ENCODE measurements around the gene PKHD1. TPM values are rescaled to one million over a fixed set of nuclear protein-coding genes. Genes with fewer than 3 reads are reported as not detected.

PKHD1 gene
- total and polyA plus RNA-seq, 2 of the 13 experiments (the other 11 are each of a cell fraction or from before 2014, with no cell fraction given), result 0.01 to 0.13 TPM

- no peaks in the 10 kb centered on the region for H4K20me1 ChIP-seq (ENCODE audit: insufficient read depth, low read length)
- no peaks in the 10 kb centered on the region for H3K36me3 ChIP-seq (replicated peaks in 1 of 2; ENCODE audit: control insufficient read depth in 1 of 2, insufficient read depth in 2 of 2, low read length in 2 of 2)
- intact Hi-C loops (cut with micrococcal nuclease; ENCODE audit: unreplicated experiment) (loop anchor here (1.0 kb wide), 1 partner anchor 104 kb away; no protein-coding TSS in a partner anchor), in situ Hi-C loops (cut with HindIII; ENCODE audit: extremely low pct_ligation_motif_present, low pct_unique_long_range_greater_than_20kb) (loop anchor here (10.0 kb wide), 1 partner anchor 170 kb away; no protein-coding TSS in a partner anchor)
- no peaks in the 10 kb centered on the region for H3K79me2 ChIP-seq (ENCODE audit: insufficient read depth, low read length)
- ChIA-PET POLR2A (no interaction called here), CTCF (ENCODE audit: low intra/inter-chr PET ratio, low total read pairs) (interaction anchor here (0.8 to 2.3 kb wide), 3 partner anchors 105 to 1039 kb away, joined by 5 to 29 read pairs (median 27); no protein-coding TSS in a partner anchor)
- no peak overlapping the region for H2AFZ ChIP-seq (ENCODE audit: low read length)
- DNase-seq (ENCODE audit: low spot score) (no peak), FAIRE-seq (no peak), ATAC-seq (peak; percentile 55)
- 65% methylated on average over 15 of the region's 16 CpGs for WGBS (ENCODE audit: low lambda C conversion rate)
- H3K4me1 ChIP-seq (ENCODE audit: insufficient read depth, low read length), result no peaks in the 10 kb centered on the region
- H3K4me3 ChIP-seq (replicated peaks in 1 of 3; ENCODE audit: insufficient read depth in 1 of 3, low read depth in 2 of 3, low read length in 3 of 3), result no peak overlapping the region
- no peaks in the 10 kb centered on the region for H3K27me3 ChIP-seq (ENCODE audit: control insufficient read depth in 1 of 2, insufficient read depth in 2 of 2, low read length in 2 of 2)
- no peak overlapping the region for H3K9ac ChIP-seq (ENCODE audit: insufficient read depth, low read depth, low read length)
- peak; percentile 18; the same call in 1 of the 2 replicates for TF ChIP-seq CEBPB (IDR thresholded peaks at IDR 0.05; ENCODE audit: borderline replicate concordance, low read depth, low read length)
- TF ChIP-seq ATF5 (CRISPR knock-in tag; IDR thresholded peaks at IDR 0.05; ENCODE audit: low read depth), result no peak
- no TSS peak for BruUV-seq (replicated peaks)
- H3K27ac ChIP-seq (ENCODE audit: extremely low read length, insufficient read depth, low read length), result no peak overlapping the region
- no peaks in the 10 kb centered on the region for H3K9me3 ChIP-seq (ENCODE audit: low read length)
- H3K4me2 ChIP-seq (ENCODE audit: low read depth, low read length), result no peak overlapping the region
Measured at GRCh38 chr6:51854876-51855275, 232.5 kb downstream of the PKHD1 start.

- H2AFZ ChIP-seq (ENCODE audit: low read length), result no peak overlapping the region
- H3K27ac ChIP-seq (ENCODE audit: extremely low read length, insufficient read depth, low read length), result no peak overlapping the region
- no peak overlapping the region for H3K9ac ChIP-seq (ENCODE audit: insufficient read depth, low read depth, low read length)
- in situ Hi-C loops (cut with HindIII; ENCODE audit: extremely low pct_ligation_motif_present, low pct_unique_long_range_greater_than_20kb) (loop anchor here (10.0 kb wide), 1 partner anchor 170 kb away; no protein-coding TSS in a partner anchor), intact Hi-C loops (cut with micrococcal nuclease; ENCODE audit: unreplicated experiment) (no loop called here)
- ATAC-seq (no peak; the same call in 2 of the 3 replicates), FAIRE-seq (no peak), DNase-seq (ENCODE audit: low spot score) (no peak)
- no TSS peak for BruUV-seq (replicated peaks)
- H3K9me3 ChIP-seq (ENCODE audit: low read length), result no peaks in the 10 kb centered on the region
- H3K4me2 ChIP-seq (ENCODE audit: low read depth, low read length), result no peak overlapping the region
- H3K79me2 ChIP-seq (ENCODE audit: insufficient read depth, low read length), result no peaks in the 10 kb centered on the region
- no peaks in the 10 kb centered on the region for H3K4me1 ChIP-seq (ENCODE audit: insufficient read depth, low read length)
- WGBS (ENCODE audit: low lambda C conversion rate), result 28% methylated on average over 3 of the region's 7 CpGs
- ChIA-PET POLR2A (no interaction called here), CTCF (ENCODE audit: low intra/inter-chr PET ratio, low total read pairs) (interaction anchor here (1.6 to 2.3 kb wide), 2 partner anchors 105 to 167 kb away, joined by 27 to 29 read pairs; no protein-coding TSS in a partner anchor)
- H3K27me3 ChIP-seq (ENCODE audit: control insufficient read depth in 1 of 2, insufficient read depth in 2 of 2, low read length in 2 of 2), result no peaks in the 10 kb centered on the region
- no peaks in the 10 kb centered on the region for H3K36me3 ChIP-seq (replicated peaks in 1 of 2; ENCODE audit: control insufficient read depth in 1 of 2, insufficient read depth in 2 of 2, low read length in 2 of 2)
- H4K20me1 ChIP-seq (ENCODE audit: insufficient read depth, low read length), result no peaks in the 10 kb centered on the region
- H3K4me3 ChIP-seq (replicated peaks in 1 of 3; ENCODE audit: insufficient read depth in 1 of 3, low read depth in 2 of 3, low read length in 3 of 3), result no peak overlapping the region
- no peak for TF ChIP-seq BORCS8-MEF2B (CRISPR knock-in tag; IDR thresholded peaks at IDR 0.05)
- TF ChIP-seq EEA1 (CRISPR knock-in tag; IDR thresholded peaks at IDR 0.05; ENCODE audit: borderline replicate concordance), result no peak
- no peak for TF ChIP-seq ZEB1 (IDR thresholded peaks at IDR 0.05; ENCODE audit: insufficient replicate concordance, low read depth)
- TF ChIP-seq THYN1 (CRISPR knock-in tag; IDR thresholded peaks at IDR 0.05; ENCODE audit: borderline replicate concordance, low read depth), result no peak
- TF ChIP-seq ZBTB25 (CRISPR knock-in tag; IDR thresholded peaks at IDR 0.05), result no peak
- TF ChIP-seq HNF1A (IDR thresholded peaks at IDR 0.05; ENCODE audit: low read depth), result no peak
- TF ChIP-seq HNF1A (CRISPR knock-in tag; IDR thresholded peaks at IDR 0.05; ENCODE audit: borderline replicate concordance), result no peak
- no peak for TF ChIP-seq ARNTL (CRISPR knock-in tag; IDR thresholded peaks at IDR 0.05)
- no peak for TF ChIP-seq ETV5 (CRISPR knock-in tag; IDR thresholded peaks at IDR 0.05; ENCODE audit: borderline replicate concordance)
Measured at GRCh38 chr6:51854347-51854746, 233.1 kb downstream of the PKHD1 start.

Measured in HepG2 (cell line).